ENCODE measurements around the gene TSC1. TPM values are rescaled to one million over a fixed set of nuclear protein-coding genes. Genes with fewer than 3 reads are reported as not detected.
A peak's percentile ranks its signal among the peaks of the same experiment; 100 is the strongest.
"Not testable (repeated sequence)": the region's sequence is repeated elsewhere in the genome, so short reads cannot be mapped to it uniquely, and the experiment has no call there.

The TSC1 gene
- total RNA-seq: 10 to 100 TPM; 20.7 to 23.2 TPM

GRCh38 chr9:132944294-132945185 is at the start of gene TSC1:
TSC1 (minus strand) TSS chr9:132944616; CDS start chr9:132928872, 15,744 bp downstream.
- peak within 1 kb of the TSS; percentile 99 for H3K4me3 Mint-ChIP-seq
- intact Hi-C loops (cut with micrococcal nuclease): no loop called here
- ChIA-PET CTCF (interaction anchor here (0.7 to 2.1 kb wide), 6 partner anchors 10 to 78 kb away, joined by 4 to 10 read pairs (median 4); partner anchors contain the start of gene GFI1B), POLR2A (interaction anchor here (0.6 to 3.2 kb wide), 9 partner anchors 10 to 586 kb away, joined by 3 to 20 read pairs (median 3); partner anchors contain the start of gene GTF3C5)
- H3K27me3 Mint-ChIP-seq: no peaks in the 10 kb centered on the region
- H3K27ac Mint-ChIP-seq: peak within 1 kb of the TSS; percentile 100
- DNase-seq (peak; percentile 97), ATAC-seq (peak; percentile 90)
- peaks cover 26% of the 10 kb centered on the region for H3K4me1 Mint-ChIP-seq (ENCODE audit: low read depth)
- H3K9me3 Mint-ChIP-seq: no peaks in the 10 kb centered on the region
- H3K36me3 Mint-ChIP-seq (ENCODE audit: low read depth): no peaks in the 10 kb centered on the region
- no peak for TF ChIP-seq CTCF (IDR thresholded peaks at IDR 0.05)

- ChIA-PET CTCF (interaction anchor here (1.0 to 1.9 kb wide), 4 partner anchors 15 to 29 kb away, joined by 3 to 9 read pairs (median 4); partner anchors contain the start of gene GFI1B), POLR2A (no interaction called here)
- Mint-ChIP-seq H3K36me3 (ENCODE audit: low read depth) (no peaks in the 10 kb centered on the region), H3K27ac (no peak overlapping the region), H3K4me1 (ENCODE audit: low read depth) (peaks cover 3% of the 10 kb centered on the region), H3K4me3 (no peak overlapping the region), H3K27me3 (peaks cover 11% of the 10 kb centered on the region), H3K9me3 (peaks cover 2% of the 10 kb centered on the region)
- no peak for DNase-seq
- intact Hi-C loops (cut with micrococcal nuclease): no loop called here
- TF ChIP-seq CTCF (IDR thresholded peaks at IDR 0.05): no peak
- ATAC-seq: no peak
These were observed 49.1 kb upstream of the TSC1 start for GRCh38 chr9:132993511-132993939.

- peaks cover 11% of the 10 kb centered on the region for H3K27me3 Mint-ChIP-seq
- no peaks in the 10 kb centered on the region for H3K36me3 Mint-ChIP-seq (ENCODE audit: low read depth)
- CTCF ChIA-PET: interaction anchor here (0.9 to 1.9 kb wide), 4 partner anchors 18 to 90 kb away, joined by 3 to 9 read pairs (median 4); no protein-coding TSS in a partner anchor
- TF ChIP-seq CTCF (IDR thresholded peaks at IDR 0.05): no peak
- no peak overlapping the region for H3K27ac Mint-ChIP-seq
- ATAC-seq (peak; percentile 37), DNase-seq (peak; percentile 46)
- H3K4me1 Mint-ChIP-seq (ENCODE audit: low read depth): peaks cover 3% of the 10 kb centered on the region
- H3K9me3 Mint-ChIP-seq: peaks cover 2% of the 10 kb centered on the region
- intact Hi-C loops (cut with micrococcal nuclease): no loop called here
- POLR2A ChIA-PET: interaction anchor here (1.3 kb wide), 1 partner anchor 17 kb away, joined by 3 read pairs; no protein-coding TSS in a partner anchor
- H3K4me3 Mint-ChIP-seq: no peak overlapping the region
These were observed 47.2 kb upstream of the TSC1 start for GRCh38 chr9:132991351-132992300.

GRCh38 chr9:132990781-132991180 is 46.4 kb upstream of the TSC1 start:
- CTCF ChIA-PET: interaction anchor here (0.9 kb wide), 1 partner anchor 31 kb away, joined by 3 read pairs; no protein-coding TSS in a partner anchor

GRCh38 chr9:132989998-132990557 is 45.7 kb upstream of the TSC1 start:
- peak; percentile 39 for DNase-seq
- H3K36me3 Mint-ChIP-seq (ENCODE audit: low read depth); H3K9me3 Mint-ChIP-seq; intact Hi-C loops (cut with micrococcal nuclease); H3K27ac Mint-ChIP-seq; H3K4me1 Mint-ChIP-seq (ENCODE audit: low read depth); H3K4me3 Mint-ChIP-seq; POLR2A ChIA-PET: not testable (repeated sequence)
- CTCF ChIA-PET: interaction anchor here (0.9 kb wide), 1 partner anchor 32 kb away, joined by 3 read pairs; no protein-coding TSS in a partner anchor
- peak; percentile 64 for ATAC-seq
- peaks cover 18% of the 10 kb centered on the region for H3K27me3 Mint-ChIP-seq

More at GRCh38 chr9:132990781-132991180, 46.4 kb upstream of the TSC1 start:
- no peak for TF ChIP-seq CTCF (IDR thresholded peaks at IDR 0.05)
- ATAC-seq (no peak), DNase-seq (no peak)
- POLR2A ChIA-PET: no interaction called here
- H3K27me3 Mint-ChIP-seq: peaks cover 15% of the 10 kb centered on the region
- peaks cover 3% of the 10 kb centered on the region for H3K4me1 Mint-ChIP-seq (ENCODE audit: low read depth)
- intact Hi-C loops (cut with micrococcal nuclease): no loop called here
- H3K27ac Mint-ChIP-seq: no peak overlapping the region
- no peaks in the 10 kb centered on the region for H3K36me3 Mint-ChIP-seq (ENCODE audit: low read depth)
- no peak overlapping the region for H3K4me3 Mint-ChIP-seq
- peaks cover 2% of the 10 kb centered on the region for H3K9me3 Mint-ChIP-seq
